ENCODE data around the gene CYP4F8.
"Not testable (repeated sequence)": the region's sequence is repeated elsewhere in the genome, so short reads cannot be mapped to it uniquely, and the experiment has no call there.

Gene CYP4F8

DNA sequence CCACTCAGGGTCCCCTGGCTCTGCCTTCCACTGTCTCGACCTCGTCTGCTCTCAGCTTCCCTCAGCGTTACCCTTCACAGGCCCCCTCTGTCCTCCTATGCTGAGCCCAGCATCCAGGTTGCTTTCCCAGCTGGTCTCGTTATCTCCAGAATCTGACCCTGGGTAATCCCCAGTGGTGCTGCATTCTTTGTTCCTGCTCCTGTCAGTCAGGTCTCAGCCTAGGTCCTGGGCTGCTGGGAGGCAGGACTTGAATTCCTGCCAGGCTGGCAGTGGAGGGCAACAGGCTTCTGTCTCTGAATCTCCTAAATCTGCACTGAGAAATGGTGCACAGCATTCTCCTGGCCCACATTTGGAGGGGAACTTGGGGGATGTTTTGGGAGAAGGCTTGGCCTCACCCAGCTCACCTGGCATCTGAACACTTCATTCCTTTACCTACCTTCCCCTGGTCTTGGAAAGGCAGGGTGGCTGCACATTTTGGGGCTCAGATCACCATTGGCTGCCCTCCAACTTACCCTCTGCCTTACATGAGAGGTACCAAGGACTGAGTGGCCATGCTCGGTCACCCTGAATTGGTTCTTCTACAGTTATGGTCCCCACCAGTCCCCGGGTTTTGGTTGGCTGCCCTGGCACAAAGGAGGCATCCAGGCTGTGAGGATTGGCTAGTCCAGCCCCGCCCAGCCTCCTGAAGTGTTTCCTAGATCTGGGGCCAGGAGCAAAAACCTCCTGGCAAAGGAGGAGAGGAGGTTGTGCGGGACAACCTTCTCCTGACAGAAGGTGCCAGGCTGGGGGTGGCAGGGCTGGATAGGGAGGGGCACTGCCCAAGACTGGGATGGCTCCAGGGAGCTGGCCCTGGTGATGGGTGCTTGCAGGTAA is at the start of gene CYP4F8:
TSS of gene CYP4F8 (plus strand) at position 712 of the 873 bp plus-strand sequence. CDS start 399 bp downstream, outside the sequence.
- DNase-seq, result no peak

- no peak for DNase-seq
Observed at GRCh38 chr19:15570420-15570819, 44.6 kb upstream of the CYP4F8 start.

DNA sequence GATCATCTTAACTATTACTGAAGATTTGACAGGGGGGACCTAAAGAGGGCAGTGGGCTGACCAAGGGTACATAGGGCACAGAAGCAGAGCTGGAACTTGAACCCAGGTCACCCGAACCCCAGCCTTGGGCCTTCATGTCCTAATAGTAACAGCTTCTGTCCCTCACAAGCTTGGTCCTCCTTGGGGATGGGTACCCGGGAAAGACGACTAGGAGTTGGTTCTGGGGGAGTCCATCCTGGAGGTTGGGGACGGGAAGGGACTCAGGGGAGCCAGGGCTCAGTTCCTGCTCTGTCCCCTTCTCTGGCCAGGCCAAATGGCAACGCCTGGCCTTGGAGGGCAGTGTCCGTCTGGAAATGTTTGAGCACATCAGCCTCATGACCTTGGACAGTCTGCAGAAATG is 39.6 kb upstream of the CYP4F8 start:
- no peak for DNase-seq

DNA sequence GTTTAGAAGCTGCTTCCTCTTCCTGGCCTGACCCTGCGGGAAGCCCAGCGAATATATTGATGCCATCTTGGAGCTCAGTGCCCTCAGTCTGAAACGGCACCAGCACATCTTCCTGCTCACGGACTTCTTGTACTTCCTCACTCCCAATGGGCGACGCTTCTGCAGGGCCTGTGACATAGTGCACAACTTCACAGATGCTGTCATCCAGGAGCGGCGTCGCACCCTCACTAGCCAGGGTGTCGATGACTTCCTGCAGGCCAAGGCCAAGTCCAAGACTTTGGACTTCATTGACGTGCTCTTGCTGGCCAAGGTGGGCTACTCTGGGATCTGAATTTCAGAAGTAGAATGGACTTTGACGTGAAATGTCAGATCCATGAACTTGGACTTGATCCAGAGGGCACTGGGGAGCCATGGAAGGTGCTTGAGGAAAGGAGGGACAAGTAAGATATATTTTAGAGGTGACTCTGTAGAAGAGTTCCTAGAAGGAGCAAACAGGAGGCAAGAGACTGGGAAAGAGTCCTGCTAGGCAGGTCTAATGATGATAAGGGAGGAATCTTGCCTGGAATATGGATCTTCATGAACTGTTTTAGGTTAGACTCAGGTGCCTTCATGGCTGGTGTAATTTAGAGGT is 38.4 kb upstream of the CYP4F8 start:
- no peak for DNase-seq

DNA sequence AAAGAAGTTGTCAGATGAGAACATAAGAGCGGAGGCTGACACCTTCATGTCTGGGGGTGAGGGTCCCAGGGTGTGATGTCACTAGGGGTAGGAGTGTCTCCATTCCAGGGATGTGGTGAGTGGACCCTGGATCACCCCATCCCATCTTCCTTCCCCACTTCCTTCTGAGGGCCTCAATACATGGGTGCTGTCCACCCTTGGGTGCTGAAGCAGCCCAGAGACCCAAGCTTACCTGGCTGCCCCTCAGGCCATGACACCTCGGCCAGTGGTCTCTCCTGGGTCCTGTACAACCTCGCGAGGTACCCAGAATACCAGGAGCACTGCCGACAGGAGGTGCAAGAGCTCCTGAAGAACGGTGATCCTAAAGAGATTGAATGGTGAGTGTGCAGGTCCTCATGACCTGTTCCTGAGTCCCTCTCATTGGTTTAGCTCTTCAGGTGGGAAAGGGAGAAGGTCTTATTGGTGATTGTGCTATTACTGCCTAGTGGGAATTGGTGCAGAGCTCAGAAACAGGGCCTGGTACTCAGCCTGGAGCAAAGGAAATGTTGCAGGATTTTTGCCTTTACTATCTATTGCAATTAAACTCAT is 37.7 kb upstream of the CYP4F8 start:
- DNase-seq, result no peak

GRCh38 chr19:15583346-15583745 is 31.7 kb upstream of the CYP4F8 start:
- DNase-seq, result no peak

DNA sequence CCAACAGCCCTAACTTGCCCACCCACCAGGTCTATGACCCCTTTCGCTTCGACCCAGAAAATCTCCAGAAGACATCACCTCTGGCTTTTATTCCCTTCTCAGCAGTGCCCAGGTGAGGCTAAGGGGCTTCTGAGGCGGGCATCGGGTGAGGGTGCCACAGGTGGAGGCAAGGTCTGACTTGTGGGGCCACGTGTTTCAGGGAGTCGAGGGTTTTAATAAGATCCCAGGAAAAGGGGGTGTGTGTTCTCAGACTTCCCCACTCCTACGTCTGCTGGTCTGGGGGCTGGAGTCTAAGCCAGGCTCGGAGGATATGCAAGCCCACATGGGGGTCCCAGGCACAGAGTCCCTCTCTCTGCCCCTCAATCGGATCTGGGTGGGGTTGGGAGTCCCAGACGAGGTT is 30.9 kb upstream of the CYP4F8 start:
- no peak for DNase-seq

GRCh38 chr19:15584541-15585115 is 30.4 kb upstream of the CYP4F8 start:
- DNase-seq, result peak; percentile 71

GRCh38 chr19:15587663-15588062 is 27.4 kb upstream of the CYP4F8 start:
- peak; percentile 10 for DNase-seq

DNA sequence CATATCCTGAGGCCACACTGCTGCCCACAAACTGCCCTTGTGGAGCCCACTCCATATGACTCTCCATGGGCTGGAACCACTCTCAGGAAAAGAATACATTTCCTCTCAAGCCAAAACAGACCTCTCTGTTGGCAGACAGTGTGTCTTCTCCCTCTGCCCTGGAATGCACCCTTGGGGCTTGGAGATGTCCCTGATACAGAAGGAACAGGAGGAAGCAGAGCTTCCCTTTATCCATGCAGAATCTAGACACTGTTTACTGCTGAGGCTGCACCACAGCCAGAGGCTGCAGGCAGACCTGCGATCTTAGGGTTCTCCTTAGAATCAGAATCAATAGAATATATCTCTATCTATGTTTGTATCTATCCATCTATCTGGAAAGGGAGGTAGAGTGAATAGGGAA is 26.8 kb upstream of the CYP4F8 start:
- DNase-seq, result no peak

- no peak for DNase-seq
Observed at GRCh38 chr19:15589760-15590451, 25.1 kb upstream of the CYP4F8 start.

DNA sequence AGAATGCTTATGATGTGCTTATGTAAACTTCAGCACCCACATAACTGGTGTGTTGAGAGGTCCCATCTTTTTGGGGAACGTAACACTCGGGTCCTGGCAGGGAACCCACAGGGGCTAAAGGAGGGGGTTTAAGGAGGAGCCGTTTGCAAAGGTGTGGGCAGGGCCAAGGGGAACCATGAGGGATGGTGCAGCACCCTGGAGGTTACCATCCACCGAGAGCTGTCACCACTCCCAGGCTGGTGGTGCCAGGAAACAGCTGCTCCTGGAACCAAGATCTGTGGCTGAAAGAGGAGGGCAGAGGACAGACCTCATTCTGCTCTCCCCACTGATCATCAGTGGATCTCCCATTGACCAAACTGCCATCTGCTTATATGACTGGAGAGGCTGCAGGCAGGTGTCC is 23.2 kb upstream of the CYP4F8 start:
- DNase-seq, result no peak

- not testable (repeated sequence) for DNase-seq
Observed at GRCh38 chr19:15592506-15592905, 22.5 kb upstream of the CYP4F8 start.

- not testable (repeated sequence) for DNase-seq
Observed at GRCh38 chr19:15593766-15594165, 21.3 kb upstream of the CYP4F8 start.

DNA sequence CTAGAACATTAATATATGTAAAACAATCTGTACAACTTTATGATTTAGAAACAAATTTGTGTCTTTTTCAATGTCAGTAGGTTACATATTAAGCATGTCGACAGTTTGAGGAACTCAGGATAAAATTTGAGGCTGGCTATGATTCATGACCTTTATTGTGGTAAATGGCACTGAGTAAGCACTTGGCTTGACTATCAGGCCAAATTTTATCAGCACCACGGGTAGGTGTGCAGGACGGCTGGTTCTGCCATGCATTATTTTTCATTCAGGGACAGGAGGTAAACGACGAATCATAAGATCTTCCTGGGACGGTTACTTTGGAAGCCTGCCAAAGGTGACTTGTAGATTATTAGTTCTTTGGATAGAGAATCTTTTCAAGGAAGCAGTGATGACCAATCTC is 19.9 kb upstream of the CYP4F8 start:
- no peak for DNase-seq

DNA sequence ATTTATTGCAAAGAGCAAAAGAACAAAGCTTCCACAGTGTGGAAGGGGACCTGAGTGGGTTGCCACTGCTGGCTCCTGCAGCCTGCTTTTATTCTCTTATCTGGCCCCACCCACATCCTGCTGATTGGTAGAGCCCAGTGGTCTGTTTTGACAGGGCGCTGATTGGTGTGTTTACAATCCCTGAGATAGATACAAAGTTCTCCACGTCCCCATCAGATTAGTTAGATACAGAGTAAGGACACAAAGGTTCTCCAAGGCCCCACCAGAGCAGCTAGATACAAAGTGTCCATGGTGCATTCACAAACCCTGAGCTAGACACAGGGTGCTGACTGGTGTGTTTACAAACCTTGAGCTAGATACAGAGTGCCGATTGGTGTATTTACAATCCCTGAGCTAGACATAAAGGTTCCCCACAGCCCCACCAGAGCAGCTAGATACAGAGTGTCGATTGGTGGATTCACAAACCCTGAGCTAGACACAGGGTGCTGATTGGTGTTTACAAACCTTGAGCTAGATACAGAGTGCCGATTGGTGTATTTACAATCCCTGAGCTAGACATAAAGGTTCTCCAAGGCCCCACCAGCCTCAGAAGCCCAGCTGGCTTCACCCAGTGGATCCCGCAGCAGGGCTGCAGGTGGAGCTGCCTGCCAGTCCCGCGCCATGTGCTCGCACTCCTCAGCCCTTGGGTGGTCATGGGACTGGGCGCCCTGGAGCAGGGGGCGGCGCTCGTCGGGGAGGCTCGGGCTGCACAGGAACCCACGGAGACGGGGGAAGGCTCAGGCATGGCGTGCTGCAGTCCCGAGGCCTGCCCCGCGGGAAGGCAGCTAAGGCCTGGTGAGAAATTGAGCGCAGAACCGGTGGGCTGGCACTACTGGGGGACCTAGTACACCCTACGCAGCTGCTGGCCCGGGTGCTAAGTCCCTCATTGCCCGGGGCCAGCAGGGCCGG is 6.8 kb upstream of the CYP4F8 start:
- DNase-seq, result not testable (repeated sequence)

- DNase-seq, result no peak
Observed at GRCh38 chr19:15609261-15609660, 5.8 kb upstream of the CYP4F8 start.

DNA sequence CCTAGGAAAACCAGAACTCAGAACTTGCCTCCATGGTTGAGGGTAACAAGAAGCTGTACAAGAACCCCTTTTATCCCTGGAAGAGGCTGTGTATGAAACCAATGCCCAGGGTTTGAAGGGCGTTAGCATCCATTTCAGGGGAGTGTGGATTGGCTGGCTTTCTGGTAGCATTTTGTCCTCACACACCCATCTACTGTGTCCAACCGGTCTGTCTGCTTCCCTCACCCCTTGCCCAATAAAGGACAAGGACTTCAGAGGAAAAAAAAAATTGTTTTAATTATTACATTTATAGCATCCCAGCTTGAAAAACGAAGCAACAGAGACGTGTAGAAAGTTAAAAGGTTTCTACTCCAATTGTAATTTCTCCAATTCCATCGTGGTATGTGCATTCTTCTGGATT is 2.7 kb upstream of the CYP4F8 start:
- no peak for DNase-seq

- no peak for DNase-seq
Observed at GRCh38 chr19:15613338-15613737, 1.7 kb upstream of the CYP4F8 start.

- no peak for DNase-seq
Observed at GRCh38 chr19:15615526-15615925, 508 bp downstream of the CYP4F8 start.

- no peak for DNase-seq
Observed at GRCh38 chr19:15616183-15616582, 1.2 kb downstream of the CYP4F8 start.
